HG03558 (cell line): Measurements from ENCODE around the gene C19orf67.
"Not testable (repeated sequence)": the region's sequence is repeated elsewhere in the genome, so short reads cannot be mapped to it uniquely, and the experiment has no call there.

Experiments used
- ATAC-seq: cut with Tn5 transposase; IDR thresholded peaks from one replicate; pipeline ENCODE4 v1.9.1; 2021; ENCODE audit warnings: moderate number of reproducible peaks; ENCODE audit not compliant: unreplicated experiment; ENCODE audit errors: extremely low read depth

C19orf67 gene

GRCh38 chr19:14059093-14059480 lies 26.5 kb downstream of the C19orf67 start:
- ATAC-seq: no peak

- ATAC-seq: no peak
Measured at GRCh38 chr19:14058182-14059092, 27.1 kb downstream of the C19orf67 start.

- no peak for ATAC-seq
Measured at GRCh38 chr19:14056741-14057356, 28.7 kb downstream of the C19orf67 start.

- no peak for ATAC-seq
Measured at GRCh38 chr19:14056069-14056666, 29.4 kb downstream of the C19orf67 start.

- no peak for ATAC-seq
Measured at GRCh38 chr19:14055396-14055795, 30.2 kb downstream of the C19orf67 start.

- no peak for ATAC-seq
Measured at GRCh38 chr19:14054721-14055120, 30.9 kb downstream of the C19orf67 start.

GRCh38 chr19:14054099-14054498 lies 31.5 kb downstream of the C19orf67 start:
- no peak for ATAC-seq

- ATAC-seq: no peak
Measured at GRCh38 chr19:14053500-14053899, 32.1 kb downstream of the C19orf67 start.

- no peak for ATAC-seq
Measured at GRCh38 chr19:14053032-14053431, 32.6 kb downstream of the C19orf67 start.

GRCh38 chr19:14052470-14052869 lies 33.1 kb downstream of the C19orf67 start:
- ATAC-seq: no peak

GRCh38 chr19:14051980-14052379 lies 33.6 kb downstream of the C19orf67 start:
- no peak for ATAC-seq

- ATAC-seq: not testable (repeated sequence)
Measured at GRCh38 chr19:14050961-14051360, 34.6 kb downstream of the C19orf67 start.

- no peak for ATAC-seq
Measured at GRCh38 chr19:14050512-14050911, 35.1 kb downstream of the C19orf67 start.

GRCh38 chr19:14048443-14049153 lies 37.0 kb downstream of the C19orf67 start:
- no peak for ATAC-seq

GRCh38 chr19:14047866-14048265 lies 37.7 kb downstream of the C19orf67 start:
- not testable (repeated sequence) for ATAC-seq

GRCh38 chr19:14042659-14043608 lies 42.6 kb downstream of the C19orf67 start:
- ATAC-seq: not testable (repeated sequence)

- ATAC-seq: no peak
Measured at GRCh38 chr19:14039181-14039580, 46.4 kb downstream of the C19orf67 start.

GRCh38 chr19:14035706-14036105 lies 49.9 kb downstream of the C19orf67 start:
- ATAC-seq: no peak

GRCh38 chr19:14035159-14035558 lies 50.4 kb downstream of the C19orf67 start:
- ATAC-seq: not testable (repeated sequence)
